Adipocyte (in vitro differentiated cells): ENCODE results near the gene GH2.

Experiments used
- DNase-seq: peaks from one replicate; pipeline ENCODE4 v3.0.0-alpha.2; 2015; ENCODE audit warnings: low read depth
- H3K27me3 ChIP-seq: replicated peaks from 2 replicates; pipeline ENCODE4 v1.7.0; 2013; ENCODE audit warnings: mild to moderate bottlenecking, low read length, moderate library complexity; ENCODE audit not compliant: control insufficient read depth, insufficient read depth
- H3K36me3 ChIP-seq: 2 replicates; pipeline ENCODE4 v1.7.0; 2013; ENCODE audit warnings: low read length, mild to moderate bottlenecking, moderate library complexity; ENCODE audit not compliant: control insufficient read depth, insufficient read depth, severe bottlenecking
- H3K4me1 ChIP-seq: 2 replicates; pipeline ENCODE4 v1.7.0; 2013; ENCODE audit warnings: mild to moderate bottlenecking, low read length, moderate library complexity; ENCODE audit not compliant: control insufficient read depth, insufficient read depth
- H3K4me3 ChIP-seq: 2 replicates; pipeline ENCODE4 v1.7.0; 2013; ENCODE audit warnings: mild to moderate bottlenecking, low read length, moderate library complexity
- H3K9ac ChIP-seq: 2 replicates; pipeline ENCODE4 v1.7.0; 2013; ENCODE audit warnings: mild to moderate bottlenecking, low read length, moderate library complexity
- H3K9me3 ChIP-seq: 2 replicates; pipeline ENCODE4 v1.7.0; 2013; ENCODE audit warnings: mild to moderate bottlenecking, low read length, moderate library complexity; ENCODE audit not compliant: control insufficient read depth

The GH2 gene

DNA sequence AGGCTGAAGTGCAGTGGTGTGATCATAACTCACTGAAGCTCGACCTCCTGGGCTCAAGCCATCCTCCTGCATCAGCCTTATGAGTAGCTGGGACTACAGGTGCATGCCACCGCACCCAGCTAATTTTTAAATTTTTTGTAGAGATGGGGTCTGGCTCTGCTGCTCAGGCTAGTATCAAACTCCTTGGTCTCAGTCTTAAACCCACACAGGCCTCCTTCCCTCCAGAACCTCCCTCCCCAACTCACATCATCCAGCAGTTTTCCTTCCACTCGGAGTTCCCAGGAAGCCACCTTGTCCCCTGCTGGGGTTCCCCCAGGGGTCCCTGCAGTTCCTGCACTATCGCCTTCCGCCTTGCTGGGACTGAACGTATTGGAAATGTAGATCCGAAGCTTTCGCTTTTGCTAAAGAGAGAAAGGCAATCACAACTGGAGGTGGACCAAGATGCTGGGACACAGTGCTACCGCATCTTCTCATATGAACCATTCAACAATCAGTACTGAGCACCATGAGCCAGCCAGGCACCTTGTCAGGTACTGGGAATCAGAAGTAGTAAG, 46.5 kb downstream of the GH2 start:
- H3K4me3 ChIP-seq: no peak overlapping the region
- no peaks in the 10 kb centered on the region for H3K9me3 ChIP-seq
- H3K9ac ChIP-seq: peak overlapping the region; percentile 31
- peaks cover 41% of the 10 kb centered on the region for H3K4me1 ChIP-seq
- no peaks in the 10 kb centered on the region for H3K27me3 ChIP-seq
- peaks cover 71% of the 10 kb centered on the region for H3K36me3 ChIP-seq
- DNase-seq: no peak

DNA sequence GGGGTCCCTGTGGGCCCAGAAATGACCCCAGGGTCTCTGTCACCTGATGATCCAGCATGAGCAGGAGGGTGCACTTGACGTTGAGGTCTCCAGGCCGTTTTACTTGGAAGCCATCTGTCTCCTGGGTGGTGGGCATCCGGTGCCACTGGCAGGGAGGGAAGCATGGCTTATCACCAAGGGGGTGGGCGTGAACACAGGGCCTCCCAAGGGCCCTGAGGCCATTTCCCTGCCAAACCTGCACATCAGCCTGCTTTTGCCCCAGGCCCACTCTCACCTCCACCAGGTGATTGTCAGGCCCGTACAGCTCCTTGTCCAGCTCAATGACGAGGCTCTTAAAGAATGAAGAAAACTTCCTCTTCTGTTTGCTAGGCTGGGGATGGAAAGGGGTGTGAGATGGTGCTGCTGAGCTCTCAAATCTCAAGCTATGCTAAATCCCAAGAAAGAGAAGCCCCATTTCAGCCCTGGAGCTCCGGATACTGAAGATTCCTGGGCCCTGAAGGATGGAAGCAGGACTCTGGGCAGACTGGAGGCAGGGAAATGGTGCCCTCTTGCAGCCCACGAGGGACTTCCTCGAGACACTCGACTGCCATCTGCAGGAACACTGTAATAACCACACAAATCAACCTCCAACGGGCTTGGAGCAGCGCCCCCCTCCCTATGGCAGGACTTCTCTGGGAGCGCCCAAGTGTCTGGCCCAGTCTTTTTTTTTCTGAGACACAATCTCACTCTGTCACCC, 47.1 kb downstream of the GH2 start:
- no peaks in the 10 kb centered on the region for H3K27me3 ChIP-seq
- DNase-seq: peak; percentile 74
- no peaks in the 10 kb centered on the region for H3K9me3 ChIP-seq
- H3K36me3 ChIP-seq: peaks cover 77% of the 10 kb centered on the region
- peaks cover 37% of the 10 kb centered on the region for H3K4me1 ChIP-seq
- H3K4me3 ChIP-seq: no peak overlapping the region
- H3K9ac ChIP-seq: peak overlapping the region; percentile 31

DNA sequence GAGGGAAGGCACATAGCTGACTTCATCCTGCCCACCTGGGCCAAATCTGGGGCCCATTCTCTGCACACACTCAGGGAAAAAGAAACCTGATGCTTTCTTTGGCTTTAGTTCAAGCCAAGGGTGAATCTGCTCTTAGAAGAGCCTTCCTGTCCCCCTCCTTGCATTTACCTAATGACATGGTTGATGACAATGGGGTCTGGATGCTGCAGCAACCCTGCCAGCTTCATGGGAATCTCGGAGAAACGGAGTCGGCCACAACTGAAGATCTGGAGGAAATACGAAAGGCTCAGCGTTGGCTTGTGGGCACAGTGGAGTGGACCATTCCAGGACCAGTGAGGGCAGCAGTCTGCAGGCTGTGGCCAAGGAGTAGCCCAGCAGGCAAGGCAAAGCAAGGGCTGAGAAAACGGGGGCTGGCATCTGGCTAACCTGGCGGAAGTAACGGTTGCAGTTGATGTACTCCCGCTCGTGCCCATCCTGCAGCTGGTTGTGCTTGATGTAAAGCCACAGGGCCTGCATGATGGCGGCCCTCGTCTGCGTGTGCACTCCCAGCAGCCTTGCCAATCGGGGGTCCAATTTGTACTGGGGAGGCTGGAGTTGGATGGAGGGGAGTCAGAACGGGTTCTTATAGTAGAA, 47.9 kb downstream of the GH2 start:
- Histone ChIP-seq H3K4me3 (no peak overlapping the region), H3K9ac (no peak overlapping the region), H3K9me3 (no peaks in the 10 kb centered on the region), H3K27me3 (no peaks in the 10 kb centered on the region), H3K4me1 (peaks cover 36% of the 10 kb centered on the region), H3K36me3 (peaks cover 85% of the 10 kb centered on the region)
- DNase-seq: no peak

- DNase-seq: no peak
- Histone ChIP-seq H3K4me3 (no peak overlapping the region), H3K36me3 (peaks cover 88% of the 10 kb centered on the region), H3K27me3 (no peaks in the 10 kb centered on the region), H3K9ac (no peak overlapping the region), H3K4me1 (peaks cover 37% of the 10 kb centered on the region), H3K9me3 (no peaks in the 10 kb centered on the region)
Measured at GRCh38 chr17:63833026-63833740, 48.6 kb downstream of the GH2 start.

DNA sequence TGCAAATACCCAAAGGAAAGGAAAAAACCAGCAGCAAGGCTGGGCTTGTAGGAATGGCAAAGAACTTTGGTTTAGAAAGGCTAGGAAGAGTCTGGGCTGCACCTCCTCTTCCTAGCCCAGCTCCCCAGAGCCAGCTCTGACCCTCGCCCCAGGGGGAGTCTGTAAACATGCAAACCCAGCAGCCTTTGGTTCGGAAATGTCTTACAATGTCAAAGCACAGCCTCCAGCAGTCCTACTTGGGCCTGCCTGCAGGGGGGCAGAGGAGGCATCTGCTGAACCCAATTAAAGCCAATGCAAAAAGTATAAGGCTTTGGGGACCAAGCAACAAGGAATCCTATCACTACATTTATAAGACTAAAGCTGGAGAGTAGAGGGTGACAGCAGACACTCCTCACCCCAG, 49.3 kb downstream of the GH2 start:
- Histone ChIP-seq H3K9me3 (no peaks in the 10 kb centered on the region), H3K27me3 (no peaks in the 10 kb centered on the region), H3K9ac (no peak overlapping the region), H3K36me3 (peaks cover 88% of the 10 kb centered on the region), H3K4me3 (no peak overlapping the region), H3K4me1 (peaks cover 33% of the 10 kb centered on the region)
- no peak for DNase-seq

- Histone ChIP-seq H3K4me1 (peaks cover 30% of the 10 kb centered on the region), H3K27me3 (no peaks in the 10 kb centered on the region), H3K9me3 (no peaks in the 10 kb centered on the region), H3K36me3 (peaks cover 83% of the 10 kb centered on the region), H3K4me3 (no peak overlapping the region), H3K9ac (no peak overlapping the region)
- no peak for DNase-seq
Measured at GRCh38 chr17:63832014-63832413, 49.7 kb downstream of the GH2 start.

- no peak overlapping the region for H3K9ac ChIP-seq
- H3K27me3 ChIP-seq: no peaks in the 10 kb centered on the region
- peaks cover 30% of the 10 kb centered on the region for H3K4me1 ChIP-seq
- no peak overlapping the region for H3K4me3 ChIP-seq
- peaks cover 78% of the 10 kb centered on the region for H3K36me3 ChIP-seq
- H3K9me3 ChIP-seq: no peaks in the 10 kb centered on the region
- no peak for DNase-seq
Measured at GRCh38 chr17:63831505-63831904, 50.2 kb downstream of the GH2 start.

DNA sequence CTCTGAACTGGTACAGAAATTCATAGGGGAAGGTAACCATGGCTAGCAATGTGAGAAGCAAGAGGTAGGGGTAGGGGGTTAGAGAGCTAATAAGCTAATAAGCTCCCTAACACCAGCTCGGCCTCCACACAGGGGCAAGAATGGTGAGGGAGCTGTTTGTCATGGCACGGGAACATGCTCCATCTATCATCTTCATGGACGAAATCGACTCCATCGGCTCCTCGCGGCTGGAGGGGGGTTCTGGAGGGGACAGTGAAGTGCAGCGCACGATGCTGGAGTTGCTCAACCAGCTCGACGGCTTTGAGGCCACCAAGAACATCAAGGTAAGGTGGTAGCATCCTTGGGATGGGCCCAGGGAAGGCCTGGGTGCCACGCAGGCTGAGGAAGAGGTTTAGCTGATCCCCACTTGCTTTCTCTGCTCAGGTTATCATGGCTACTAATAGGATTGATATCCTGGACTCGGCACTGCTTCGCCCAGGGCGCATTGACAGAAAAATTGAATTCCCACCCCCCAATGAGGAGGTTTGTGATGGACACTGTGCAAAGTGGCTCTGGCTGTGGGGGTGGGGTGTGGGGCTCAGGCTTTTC, 50.7 kb downstream of the GH2 start:
- no peaks in the 10 kb centered on the region for H3K9me3 ChIP-seq
- H3K9ac ChIP-seq: no peak overlapping the region
- H3K4me3 ChIP-seq: no peak overlapping the region
- peaks cover 73% of the 10 kb centered on the region for H3K36me3 ChIP-seq
- peaks cover 32% of the 10 kb centered on the region for H3K4me1 ChIP-seq
- no peaks in the 10 kb centered on the region for H3K27me3 ChIP-seq
- DNase-seq: no peak

- Histone ChIP-seq H3K9ac (no peak overlapping the region), H3K36me3 (peaks cover 72% of the 10 kb centered on the region), H3K9me3 (no peaks in the 10 kb centered on the region), H3K27me3 (no peaks in the 10 kb centered on the region), H3K4me3 (no peak overlapping the region), H3K4me1 (peaks cover 36% of the 10 kb centered on the region)
- no peak for DNase-seq
Measured at GRCh38 chr17:63830278-63830677, 51.5 kb downstream of the GH2 start.
